ENCODE data around the gene PACRG.

PACRG gene

GRCh38 chr6:163010145-163010544 is 282.4 kb downstream of the PACRG start:
- no peak for DNase-seq (ENCODE audit: low read depth)

- no peak for DNase-seq (ENCODE audit: low read depth)
Observed at GRCh38 chr6:163014736-163015135, 287.0 kb downstream of the PACRG start.

- no peak for DNase-seq (ENCODE audit: low read depth)
Observed at GRCh38 chr6:163017801-163018200, 290.0 kb downstream of the PACRG start.

- no peak for DNase-seq (ENCODE audit: low read depth)
Observed at GRCh38 chr6:163019926-163020325, 292.2 kb downstream of the PACRG start.

- DNase-seq (ENCODE audit: low read depth) = no peak
Observed at GRCh38 chr6:163021054-163021453, 293.3 kb downstream of the PACRG start.

GRCh38 chr6:163023700-163024099 is 295.9 kb downstream of the PACRG start:
- DNase-seq (ENCODE audit: low read depth) = no peak

GRCh38 chr6:163026893-163027292 is 299.1 kb downstream of the PACRG start:
- no peak for DNase-seq (ENCODE audit: low read depth)

GRCh38 chr6:163030980-163031379 is 303.2 kb downstream of the PACRG start:
- no peak for DNase-seq (ENCODE audit: low read depth)

GRCh38 chr6:163031931-163032330 is 304.2 kb downstream of the PACRG start:
- DNase-seq (ENCODE audit: low read depth) = no peak

- DNase-seq (ENCODE audit: low read depth) = no peak
Observed at GRCh38 chr6:163036160-163036645, 308.4 kb downstream of the PACRG start.

GRCh38 chr6:163038317-163038716 is 310.5 kb downstream of the PACRG start:
- DNase-seq (ENCODE audit: low read depth) = no peak

GRCh38 chr6:163048345-163048744 is 320.6 kb downstream of the PACRG start:
- DNase-seq (ENCODE audit: low read depth) = no peak

GRCh38 chr6:163053667-163054344 is 326.0 kb downstream of the PACRG start:
- no peak for DNase-seq (ENCODE audit: low read depth)

- DNase-seq (ENCODE audit: low read depth) = no peak
Observed at GRCh38 chr6:163054641-163055040, 326.9 kb downstream of the PACRG start.

- no peak for DNase-seq (ENCODE audit: low read depth)
Observed at GRCh38 chr6:163057260-163057659, 329.5 kb downstream of the PACRG start.

- DNase-seq (ENCODE audit: low read depth) = no peak
Observed at GRCh38 chr6:163062790-163063189, 335.0 kb downstream of the PACRG start.

- no peak for DNase-seq (ENCODE audit: low read depth)
Observed at GRCh38 chr6:163063561-163063960, 335.8 kb downstream of the PACRG start.

- no peak for DNase-seq (ENCODE audit: low read depth)
Observed at GRCh38 chr6:163064397-163064796, 336.6 kb downstream of the PACRG start.

GRCh38 chr6:163066200-163066599 is 338.4 kb downstream of the PACRG start:
- DNase-seq (ENCODE audit: low read depth) = no peak

GRCh38 chr6:163077134-163077533 is 349.4 kb downstream of the PACRG start:
- no peak for DNase-seq (ENCODE audit: low read depth)

GRCh38 chr6:163078712-163079111 is 350.9 kb downstream of the PACRG start:
- DNase-seq (ENCODE audit: low read depth) = no peak

- DNase-seq (ENCODE audit: low read depth) = no peak
Observed at GRCh38 chr6:163080228-163080627, 352.5 kb downstream of the PACRG start.

- no peak for DNase-seq (ENCODE audit: low read depth)
Observed at GRCh38 chr6:163083141-163083540, 355.4 kb downstream of the PACRG start.

GRCh38 chr6:163085426-163085825 is 357.7 kb downstream of the PACRG start:
- DNase-seq (ENCODE audit: low read depth) = no peak

All from activated T-cell treated with anti-CD3 and anti-CD28 coated beads for 1 hour (primary cell).